GM06990 (cell line): ENCODE measurements around the gene NTM.

ENCODE experiments used
- DNase-seq: peaks from one replicate; pipeline ENCODE4 v3.0.0-alpha.2; 2011; ENCODE audit not compliant: insufficient read length; ENCODE audit errors: extremely low read depth
- H3K27me3 ChIP-seq: replicated peaks from 2 replicates; pipeline ENCODE4 v1.6.0; 2011; ENCODE audit warnings: low read length; ENCODE audit not compliant: control insufficient read depth, insufficient read depth
- H3K36me3 ChIP-seq: 2 replicates; pipeline ENCODE4 v1.5.1; 2011; ENCODE audit warnings: low read length; ENCODE audit not compliant: control insufficient read depth, insufficient read depth
- H3K4me3 ChIP-seq: replicated peaks from 2 replicates; pipeline ENCODE4 v1.5.1; 2011; ENCODE audit warnings: low read depth, mild to moderate bottlenecking, control low read depth, low read length
- TF ChIP-seq, protein P1 (sequence below): IDR thresholded peaks from 2 replicates; pipeline ENCODE4 v1.5.1; 2011; ENCODE audit warnings: low read length, control low read depth, mild to moderate bottlenecking, inconsistent platforms; ENCODE audit not compliant: insufficient read depth, poor library complexity, severe bottlenecking

The NTM gene

DNA sequence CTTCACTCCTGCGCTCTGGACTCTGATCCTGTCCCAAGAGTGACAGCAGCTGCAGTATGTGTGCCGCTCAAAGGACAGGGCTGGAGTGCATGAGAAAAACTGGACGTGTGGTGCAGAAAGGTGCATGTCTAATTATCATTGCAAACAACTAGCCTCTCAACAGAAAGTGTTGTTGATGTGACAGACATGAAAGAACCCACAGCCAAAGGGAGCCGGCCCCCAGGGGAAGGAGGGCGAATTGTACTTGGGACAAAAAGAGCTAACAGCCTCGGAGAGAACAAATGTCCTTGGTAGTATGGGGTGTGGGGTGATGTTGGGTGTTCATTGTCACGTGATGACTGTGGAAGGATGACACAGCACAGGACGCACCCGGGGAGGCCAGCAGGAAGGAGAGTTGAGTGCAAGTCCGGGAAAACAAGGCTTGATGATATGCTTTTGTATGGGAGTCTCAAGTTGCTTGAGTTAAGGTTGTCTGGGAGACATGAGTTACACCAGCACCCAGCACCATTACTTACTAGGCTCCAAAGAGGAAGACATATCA, 325.5 kb downstream of the NTM start:
- DNase-seq = no peak
- no peaks in the 10 kb centered on the region; the same call in 1 of the 2 replicates for H3K27me3 ChIP-seq
- no peaks in the 10 kb centered on the region for H3K36me3 ChIP-seq
- H3K4me3 ChIP-seq = no peak overlapping the region
- TF ChIP-seq, protein P1, sequence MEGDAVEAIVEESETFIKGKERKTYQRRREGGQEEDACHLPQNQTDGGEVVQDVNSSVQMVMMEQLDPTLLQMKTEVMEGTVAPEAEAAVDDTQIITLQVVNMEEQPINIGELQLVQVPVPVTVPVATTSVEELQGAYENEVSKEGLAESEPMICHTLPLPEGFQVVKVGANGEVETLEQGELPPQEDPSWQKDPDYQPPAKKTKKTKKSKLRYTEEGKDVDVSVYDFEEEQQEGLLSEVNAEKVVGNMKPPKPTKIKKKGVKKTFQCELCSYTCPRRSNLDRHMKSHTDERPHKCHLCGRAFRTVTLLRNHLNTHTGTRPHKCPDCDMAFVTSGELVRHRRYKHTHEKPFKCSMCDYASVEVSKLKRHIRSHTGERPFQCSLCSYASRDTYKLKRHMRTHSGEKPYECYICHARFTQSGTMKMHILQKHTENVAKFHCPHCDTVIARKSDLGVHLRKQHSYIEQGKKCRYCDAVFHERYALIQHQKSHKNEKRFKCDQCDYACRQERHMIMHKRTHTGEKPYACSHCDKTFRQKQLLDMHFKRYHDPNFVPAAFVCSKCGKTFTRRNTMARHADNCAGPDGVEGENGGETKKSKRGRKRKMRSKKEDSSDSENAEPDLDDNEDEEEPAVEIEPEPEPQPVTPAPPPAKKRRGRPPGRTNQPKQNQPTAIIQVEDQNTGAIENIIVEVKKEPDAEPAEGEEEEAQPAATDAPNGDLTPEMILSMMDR = no peak

DNA sequence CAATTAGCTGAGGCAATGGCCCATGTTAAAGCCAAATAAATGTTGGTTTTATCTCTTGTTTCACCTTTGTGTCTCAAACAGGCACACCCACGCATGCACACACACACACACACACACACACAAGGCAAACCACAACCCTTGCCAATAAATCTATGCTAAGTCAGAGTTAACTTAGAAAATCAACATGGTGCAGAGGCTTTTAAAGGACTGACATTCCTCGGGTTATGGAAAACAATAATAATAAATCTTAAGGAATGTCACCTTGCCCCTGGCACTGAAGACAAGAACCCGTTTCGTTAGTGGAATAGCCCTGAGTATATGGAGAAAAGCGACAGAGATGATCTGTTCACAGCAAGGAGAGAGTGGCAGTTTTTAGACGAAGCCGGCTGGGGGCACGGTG, 326.3 kb downstream of the NTM start:
- Histone ChIP-seq H3K27me3 (no peaks in the 10 kb centered on the region; the same call in 1 of the 2 replicates), H3K36me3 (no peaks in the 10 kb centered on the region), H3K4me3 (no peak overlapping the region)
- DNase-seq = no peak
- TF ChIP-seq, protein P1 = no peak

DNA sequence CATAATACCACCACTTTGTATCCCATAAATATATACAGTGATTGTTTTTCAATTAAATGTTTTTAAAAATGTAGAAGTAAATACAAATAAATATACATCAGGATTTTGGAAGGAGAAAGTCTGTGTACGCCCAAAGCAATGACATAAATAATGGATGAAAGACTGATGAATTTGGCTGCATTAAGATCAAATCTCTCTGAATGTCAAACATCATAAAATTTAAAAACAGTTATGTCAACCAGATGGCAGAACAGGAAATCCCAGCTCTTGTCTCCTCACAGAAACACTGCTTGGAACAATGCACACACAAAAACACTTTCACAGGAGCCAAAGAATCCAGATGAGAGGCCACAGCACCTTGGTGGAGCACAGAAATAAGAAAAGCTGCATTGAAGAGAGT, 332.9 kb downstream of the NTM start:
- DNase-seq = no peak
- H3K36me3 ChIP-seq = no peaks in the 10 kb centered on the region
- TF ChIP-seq, protein P1 = no peak
- no peaks in the 10 kb centered on the region for H3K27me3 ChIP-seq
- no peak overlapping the region for H3K4me3 ChIP-seq

DNA sequence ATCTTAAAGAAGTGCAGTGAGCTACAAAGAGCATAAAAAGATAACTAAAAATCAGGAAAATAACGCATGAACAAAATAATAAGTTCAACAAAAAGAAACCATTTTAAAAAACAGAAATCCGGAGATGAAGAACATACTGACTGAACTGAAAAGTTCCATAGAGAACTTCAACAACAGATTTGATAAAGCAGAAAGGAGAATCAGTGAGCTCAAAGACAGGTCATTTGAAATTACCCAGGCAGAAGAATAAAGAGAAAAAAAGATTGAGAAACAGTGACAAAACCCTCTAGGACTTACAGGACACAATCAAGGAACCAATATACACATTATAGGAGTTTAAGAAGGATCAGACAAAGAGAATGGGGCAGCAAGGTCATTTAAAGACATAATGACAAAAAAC, 334.3 kb downstream of the NTM start:
- TF ChIP-seq, protein P1 = no peak
- no peak for DNase-seq
- Histone ChIP-seq H3K27me3 (no peaks in the 10 kb centered on the region), H3K36me3 (no peaks in the 10 kb centered on the region), H3K4me3 (no peak overlapping the region)

DNA sequence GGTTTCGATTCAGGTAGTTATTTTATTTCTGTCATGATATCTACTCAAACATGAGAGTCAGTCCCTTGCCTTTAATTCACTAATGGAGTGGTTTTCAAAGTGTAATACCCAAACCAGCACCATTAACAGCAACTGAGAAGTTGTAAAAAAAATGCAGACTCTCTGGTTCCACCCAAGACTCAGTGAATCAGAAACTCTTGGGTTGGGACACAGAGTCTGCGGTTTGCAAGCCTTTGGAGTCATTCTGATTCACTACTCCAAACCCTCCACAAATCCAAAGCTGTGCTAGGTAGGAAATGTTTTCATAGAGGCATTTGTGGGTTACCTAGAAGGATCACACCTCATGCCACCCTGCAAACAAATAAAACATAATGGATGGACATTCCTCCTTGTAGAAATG, 340.1 kb downstream of the NTM start:
- H3K4me3 ChIP-seq = no peak overlapping the region
- no peaks in the 10 kb centered on the region for H3K36me3 ChIP-seq
- H3K27me3 ChIP-seq = no peaks in the 10 kb centered on the region
- TF ChIP-seq, protein P1 = no peak
- no peak for DNase-seq

DNA sequence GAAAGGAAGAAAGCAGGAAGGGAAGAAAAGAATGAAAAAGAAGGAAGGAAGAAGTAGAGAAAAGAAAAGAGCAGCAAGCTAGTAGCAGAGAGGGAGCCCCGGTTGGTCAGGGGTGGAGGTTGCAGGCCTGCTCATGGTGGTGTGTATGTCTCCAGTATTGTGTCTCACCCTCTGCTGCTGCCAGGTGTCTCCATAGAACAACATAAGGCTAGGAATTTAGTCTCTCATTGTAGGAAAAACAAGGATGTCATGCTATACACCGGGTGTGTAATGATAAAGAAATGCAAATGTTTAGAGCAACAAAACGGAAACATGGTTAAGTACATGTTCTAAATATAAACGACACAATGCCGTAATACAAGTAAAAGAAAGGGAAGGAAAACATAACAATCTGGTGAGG, 342.5 kb downstream of the NTM start:
- TF ChIP-seq, protein P1 = no peak
- no peak for DNase-seq
- Histone ChIP-seq H3K4me3 (no peak overlapping the region), H3K36me3 (no peaks in the 10 kb centered on the region), H3K27me3 (no peaks in the 10 kb centered on the region)
